Activated naive CD8-positive, alpha-beta T cell treated with anti-CD3 and anti-CD28 coated beads, Interleukin-2, amount 50 U/mL, for 24 hours (primary cell): ENCODE data around the gene LRRC74B.
"Not testable (repeated sequence)": the region's sequence is repeated elsewhere in the genome, so short reads cannot be mapped to it uniquely, and the experiment has no call there.

Experiments used
- ATAC-seq: fragments of 150-1000 bp; cut with Tn5 transposase; one replicate; pipeline ENCODE4 v1.10.0; 2021
- DNase-seq: peaks from one replicate; pipeline ENCODE4 v3.0.0; 2021
- H3K27ac Mint-ChIP-seq: one replicate; pipeline ENCODE4 v1.8.0; 2021; ENCODE audit warnings: mild to moderate bottlenecking, mixed read lengths
- H3K27me3 Mint-ChIP-seq: one replicate; pipeline ENCODE4 v1.8.0; 2021; ENCODE audit warnings: mixed read lengths
- H3K36me3 Mint-ChIP-seq: one replicate; pipeline ENCODE4 v1.8.0; 2021; ENCODE audit warnings: low read depth, mixed read lengths
- H3K4me1 Mint-ChIP-seq: one replicate; pipeline ENCODE4 v1.8.0; 2021; ENCODE audit warnings: mixed read lengths
- H3K4me3 Mint-ChIP-seq: one replicate; pipeline ENCODE4 v1.8.0; 2021; ENCODE audit warnings: mild to moderate bottlenecking, moderate library complexity, mixed read lengths
- H3K9me3 Mint-ChIP-seq: one replicate; pipeline ENCODE4 v1.8.0; 2021; ENCODE audit warnings: mixed read lengths

The LRRC74B gene

GRCh38 chr22:21087926-21088325 lies 42.2 kb downstream of the LRRC74B start:
- DNase-seq, H3K4me1 Mint-ChIP-seq, H3K27me3 Mint-ChIP-seq, H3K4me3 Mint-ChIP-seq, H3K9me3 Mint-ChIP-seq, H3K27ac Mint-ChIP-seq, ATAC-seq, H3K36me3 Mint-ChIP-seq: not testable (repeated sequence)

GRCh38 chr22:21091220-21091619 lies 45.5 kb downstream of the LRRC74B start:
- H3K27ac Mint-ChIP-seq, H3K9me3 Mint-ChIP-seq, H3K27me3 Mint-ChIP-seq, H3K4me3 Mint-ChIP-seq, ATAC-seq, H3K36me3 Mint-ChIP-seq, DNase-seq, H3K4me1 Mint-ChIP-seq: not testable (repeated sequence)

- no peak for DNase-seq
- Mint-ChIP-seq H3K4me1 (no peaks in the 10 kb centered on the region), H3K36me3 (no peaks in the 10 kb centered on the region), H3K4me3 (no peak overlapping the region), H3K27me3 (peaks cover under 1% of the 10 kb centered on the region), H3K27ac (no peak overlapping the region), H3K9me3 (no peaks in the 10 kb centered on the region)
- ATAC-seq = no peak
Observed at GRCh38 chr22:21092797-21093554, 47.2 kb downstream of the LRRC74B start.

- H3K4me1 Mint-ChIP-seq, ATAC-seq, DNase-seq, H3K27me3 Mint-ChIP-seq, H3K4me3 Mint-ChIP-seq, H3K9me3 Mint-ChIP-seq, H3K36me3 Mint-ChIP-seq, H3K27ac Mint-ChIP-seq: not testable (repeated sequence)
Observed at GRCh38 chr22:21093555-21094137, 47.9 kb downstream of the LRRC74B start.

- no peaks in the 10 kb centered on the region for H3K4me1 Mint-ChIP-seq
- H3K4me3 Mint-ChIP-seq = no peak overlapping the region
- H3K9me3 Mint-ChIP-seq = no peaks in the 10 kb centered on the region
- H3K27ac Mint-ChIP-seq = no peak overlapping the region
- peaks cover 3% of the 10 kb centered on the region for H3K27me3 Mint-ChIP-seq
- ATAC-seq = no peak
- H3K36me3 Mint-ChIP-seq = no peaks in the 10 kb centered on the region
- no peak for DNase-seq
Observed at GRCh38 chr22:21094911-21095772, 49.4 kb downstream of the LRRC74B start.

GRCh38 chr22:21095773-21096107 lies 50.0 kb downstream of the LRRC74B start:
- Mint-ChIP-seq H3K4me1 (no peaks in the 10 kb centered on the region), H3K36me3 (no peaks in the 10 kb centered on the region), H3K4me3 (no peak overlapping the region), H3K27me3 (peaks cover 3% of the 10 kb centered on the region), H3K9me3 (no peaks in the 10 kb centered on the region), H3K27ac (no peak overlapping the region)
- DNase-seq (no peak), ATAC-seq (no peak)

GRCh38 chr22:21096878-21097277 lies 51.1 kb downstream of the LRRC74B start:
- H3K4me1 Mint-ChIP-seq, H3K27ac Mint-ChIP-seq, DNase-seq, H3K36me3 Mint-ChIP-seq, H3K4me3 Mint-ChIP-seq, H3K9me3 Mint-ChIP-seq, ATAC-seq, H3K27me3 Mint-ChIP-seq: not testable (repeated sequence)

- no peak for ATAC-seq
- peaks cover 13% of the 10 kb centered on the region for H3K4me1 Mint-ChIP-seq
- H3K9me3 Mint-ChIP-seq = no peaks in the 10 kb centered on the region
Observed at GRCh38 chr22:21098099-21098671, 52.4 kb downstream of the LRRC74B start.

GRCh38 chr22:21099578-21099977 lies 53.8 kb downstream of the LRRC74B start:
- DNase-seq (no peak), ATAC-seq (no peak)
- Mint-ChIP-seq H3K9me3 (no peaks in the 10 kb centered on the region), H3K27me3 (peaks cover 10% of the 10 kb centered on the region), H3K4me3 (no peak overlapping the region), H3K36me3 (no peaks in the 10 kb centered on the region), H3K27ac (no peak overlapping the region), H3K4me1 (peaks cover 13% of the 10 kb centered on the region)

More at GRCh38 chr22:21098099-21098671, 52.4 kb downstream of the LRRC74B start:
- DNase-seq = no peak
- no peak overlapping the region for H3K27ac Mint-ChIP-seq
- no peak overlapping the region for H3K4me3 Mint-ChIP-seq
- H3K27me3 Mint-ChIP-seq = peaks cover 8% of the 10 kb centered on the region
- H3K36me3 Mint-ChIP-seq = no peaks in the 10 kb centered on the region

- Mint-ChIP-seq H3K27ac (no peak overlapping the region), H3K36me3 (no peaks in the 10 kb centered on the region), H3K4me1 (peaks cover 13% of the 10 kb centered on the region), H3K27me3 (peaks cover 12% of the 10 kb centered on the region), H3K4me3 (no peak overlapping the region), H3K9me3 (no peaks in the 10 kb centered on the region)
- DNase-seq (no peak), ATAC-seq (no peak)
Observed at GRCh38 chr22:21100149-21101032, 54.6 kb downstream of the LRRC74B start.

- peaks cover 16% of the 10 kb centered on the region for H3K27me3 Mint-ChIP-seq
- peaks cover 13% of the 10 kb centered on the region for H3K4me1 Mint-ChIP-seq
- H3K36me3 Mint-ChIP-seq = no peaks in the 10 kb centered on the region
- no peak overlapping the region for H3K4me3 Mint-ChIP-seq
- DNase-seq = no peak
- H3K9me3 Mint-ChIP-seq = no peaks in the 10 kb centered on the region
- no peak overlapping the region for H3K27ac Mint-ChIP-seq
- ATAC-seq = peak; percentile 23
Observed at GRCh38 chr22:21101877-21102638, 56.3 kb downstream of the LRRC74B start.

- Mint-ChIP-seq H3K27me3 (peaks cover 16% of the 10 kb centered on the region), H3K27ac (no peak overlapping the region), H3K4me3 (no peak overlapping the region), H3K4me1 (peaks cover 13% of the 10 kb centered on the region), H3K9me3 (no peaks in the 10 kb centered on the region), H3K36me3 (no peaks in the 10 kb centered on the region)
- ATAC-seq = peak; percentile 90
- DNase-seq = peak; percentile 88
Observed at GRCh38 chr22:21102659-21103267, 57.0 kb downstream of the LRRC74B start.

- Mint-ChIP-seq H3K9me3 (no peaks in the 10 kb centered on the region), H3K36me3 (no peaks in the 10 kb centered on the region), H3K4me3 (no peak overlapping the region), H3K4me1 (peaks cover 13% of the 10 kb centered on the region), H3K27ac (no peak overlapping the region), H3K27me3 (peaks cover 14% of the 10 kb centered on the region)
- ATAC-seq = no peak
- no peak for DNase-seq
Observed at GRCh38 chr22:21103633-21104032, 57.9 kb downstream of the LRRC74B start.
